Liver (tissue), 9 donors: ENCODE data around the gene LRRK1. TPM values are rescaled to one million over a fixed set of nuclear protein-coding genes. Genes with fewer than 3 reads are reported as not detected.

ENCODE experiments used
- DNase-seq: peaks from one replicate; pipeline ENCODE4 v3.0.0-alpha.2; 2017; ENCODE audit warnings: low spot score
- H3K27ac ChIP-seq, 2 donors: one replicate each; pipeline ENCODE4 v1.7.0; 2013; ENCODE audit warnings: inconsistent platforms in 2 of 2, low read length in 2 of 2, control low read depth in 1 of 2, low read depth in 1 of 2, mild to moderate bottlenecking in 1 of 2
- H3K27me3 ChIP-seq, 4 donors: one replicate each; pipeline versions ENCODE4 v1.6.1 to v1.7.0; 2013; ENCODE audit warnings: low read length in 3 of 4, inconsistent platforms in 1 of 4, mild to moderate bottlenecking in 1 of 4, moderate library complexity in 1 of 4; ENCODE audit not compliant: control insufficient read depth in 4 of 4, insufficient read depth in 4 of 4
- H3K36me3 ChIP-seq, 4 donors: one replicate each; pipeline versions ENCODE4 v1.6.1 to v1.7.0; 2013; ENCODE audit warnings: low read length in 3 of 4, mild to moderate bottlenecking in 3 of 4, low read depth in 1 of 4, moderate library complexity in 1 of 4; ENCODE audit not compliant: control insufficient read depth in 4 of 4, insufficient read depth in 3 of 4
- H3K4me1 ChIP-seq, 4 donors: one replicate each; pipeline versions ENCODE4 v1.6.1 to v1.7.0; 2013; ENCODE audit warnings: low read length in 3 of 4, mild to moderate bottlenecking in 3 of 4, moderate library complexity in 1 of 4; ENCODE audit not compliant: control insufficient read depth in 4 of 4, insufficient read depth in 4 of 4
- H3K4me3 ChIP-seq, 3 donors: one replicate each; pipeline versions ENCODE4 v1.6.1 to v1.7.0; 2013; ENCODE audit warnings: low read length in 3 of 3, control low read depth in 1 of 3, low read depth in 1 of 3, mild to moderate bottlenecking in 1 of 3
- H3K9ac ChIP-seq, 2 donors: one replicate each; pipeline ENCODE4 v1.7.0; 2013; ENCODE audit warnings: low read length in 2 of 2, mild to moderate bottlenecking in 2 of 2, moderate library complexity in 2 of 2, control low read depth in 1 of 2, low read depth in 1 of 2
- H3K9me3 ChIP-seq, 4 donors: one replicate each; pipeline versions ENCODE4 v1.6.1 to v1.7.0; 2013; ENCODE audit warnings: low read length in 3 of 4; ENCODE audit not compliant: control insufficient read depth in 4 of 4
- EGR1 ChIP-seq, 2 donors: IDR thresholded peaks; 2 replicates each; pipeline ENCODE4 v1.6.1; 2016 to 2018; ENCODE audit warnings: antibody characterized with exemption in 2 of 2, low read depth in 2 of 2
- FOXA1 ChIP-seq: IDR thresholded peaks from 2 replicates; pipeline ENCODE4 v1.6.1; 2016; ENCODE audit warnings: antibody characterized with exemption
- FOXA2 ChIP-seq: IDR thresholded peaks from 2 replicates; pipeline ENCODE4 v1.6.1; 2016; ENCODE audit warnings: antibody characterized with exemption
- GABPA ChIP-seq, 2 donors: IDR thresholded peaks in 1 of 2; conservative IDR thresholded peaks in 1 of 2; 2 replicates each; pipeline ENCODE4 v1.6.1; 2016; ENCODE audit warnings: antibody characterized with exemption in 2 of 2, mild to moderate bottlenecking in 1 of 2, moderate library complexity in 1 of 2
- HNF4A ChIP-seq, 2 donors: conservative IDR thresholded peaks; 2 replicates each; pipeline ENCODE4 v1.6.1; 2016; ENCODE audit warnings: antibody characterized with exemption in 2 of 2, mild to moderate bottlenecking in 2 of 2
- HNF4G ChIP-seq: IDR thresholded peaks from 2 replicates; pipeline ENCODE4 v1.6.1; 2016; ENCODE audit warnings: antibody characterized with exemption
- JUND ChIP-seq, 2 donors: IDR thresholded peaks; 2 replicates each; pipeline ENCODE4 v1.6.1; 2016; ENCODE audit warnings: antibody characterized with exemption in 2 of 2
- NR2F2 ChIP-seq: IDR thresholded peaks from 2 replicates; pipeline ENCODE4 v1.6.1; 2016; ENCODE audit warnings: antibody characterized with exemption
- RAD21 ChIP-seq, 2 donors: IDR thresholded peaks; 2 replicates each; pipeline ENCODE4 v1.6.1; 2016; ENCODE audit warnings: antibody characterized with exemption in 2 of 2, mild to moderate bottlenecking in 2 of 2
- RXRA ChIP-seq, 2 donors: IDR thresholded peaks; 2 replicates each; pipeline ENCODE4 v1.6.1; 2017 to 2018; ENCODE audit warnings: antibody characterized with exemption in 2 of 2, mild to moderate bottlenecking in 1 of 2
- SP1 ChIP-seq: IDR thresholded peaks from 2 replicates; pipeline ENCODE4 v1.6.1; 2018; ENCODE audit warnings: antibody characterized with exemption, mild to moderate bottlenecking
- TAF1 ChIP-seq: conservative IDR thresholded peaks from 2 replicates; pipeline ENCODE4 v1.6.1; 2016; ENCODE audit warnings: antibody characterized with exemption, mild to moderate bottlenecking
- YY1 ChIP-seq: IDR thresholded peaks from 2 replicates; pipeline ENCODE4 v1.6.1; 2016; ENCODE audit warnings: antibody characterized with exemption, mild to moderate bottlenecking
- WGBS: extraction: QIAGEN DNeasy Blood & Tissue Kit; methylation state at CpG from one replicate; pipeline ENCODE4 v1.1.7; 2013; 5-methylcytosine and 5-hydroxymethylcytosine counted together
- polyA plus RNA-seq, 2 donors: library from polyadenylated mRNA; stranded (reverse) in 1 of 2; unstranded in 1 of 2; fragments of 200-250 nt in 1 of 2; fragments of >200 nt in 1 of 2; fragmentation: Nextera tagmentation in 1 of 2; extraction: Ambion mirVana in 1 of 2; gene quantifications; one replicate each; pipeline versions ENCODE4 v1.2.1 to v1.2.3, GENCODE V29; 2013 to 2015
- total RNA-seq, 2 donors: library from RNA; depleted of rRNA; stranded (reverse); fragments of >200 nt; gene quantifications; one replicate each; pipeline ENCODE4 v1.2.3, GENCODE V29; 2014
- TF ChIP-seq, protein P1 (sequence below): IDR thresholded peaks from 2 replicates; pipeline ENCODE4 v1.6.1; 2016; ENCODE audit warnings: antibody characterized with exemption
- TF ChIP-seq, protein P2 (sequence below): IDR thresholded peaks from 2 replicates; pipeline ENCODE4 v1.6.1; 2016; ENCODE audit warnings: antibody characterized with exemption
- TF ChIP-seq, protein P3 (sequence below): IDR thresholded peaks from 2 replicates; pipeline ENCODE4 v1.6.1; 2016; ENCODE audit warnings: antibody characterized with exemption, mild to moderate bottlenecking
- TF ChIP-seq, protein P4 (sequence below): fragments of 150-350 bp; IDR thresholded peaks from 2 replicates; pipeline ENCODE4 v1.5.1; 2017; ENCODE audit warnings: improper control_type of control experiment, low read depth, low read length; ENCODE audit not compliant: missing input control
- TF ChIP-seq, protein P5 (sequence below): IDR thresholded peaks from 2 replicates; pipeline ENCODE4 v1.6.1; 2016; ENCODE audit warnings: antibody characterized with exemption
- donor health status: healthy.
- donor health status: healthy.
- donor health status: healthy.
- donor health status: healthy.
- donor health status: healthy.

Gene LRRK1
- total and polyA plus RNA-seq, 4 donors, result 1.2 to 4.4 (median 2.7) TPM

DNA sequence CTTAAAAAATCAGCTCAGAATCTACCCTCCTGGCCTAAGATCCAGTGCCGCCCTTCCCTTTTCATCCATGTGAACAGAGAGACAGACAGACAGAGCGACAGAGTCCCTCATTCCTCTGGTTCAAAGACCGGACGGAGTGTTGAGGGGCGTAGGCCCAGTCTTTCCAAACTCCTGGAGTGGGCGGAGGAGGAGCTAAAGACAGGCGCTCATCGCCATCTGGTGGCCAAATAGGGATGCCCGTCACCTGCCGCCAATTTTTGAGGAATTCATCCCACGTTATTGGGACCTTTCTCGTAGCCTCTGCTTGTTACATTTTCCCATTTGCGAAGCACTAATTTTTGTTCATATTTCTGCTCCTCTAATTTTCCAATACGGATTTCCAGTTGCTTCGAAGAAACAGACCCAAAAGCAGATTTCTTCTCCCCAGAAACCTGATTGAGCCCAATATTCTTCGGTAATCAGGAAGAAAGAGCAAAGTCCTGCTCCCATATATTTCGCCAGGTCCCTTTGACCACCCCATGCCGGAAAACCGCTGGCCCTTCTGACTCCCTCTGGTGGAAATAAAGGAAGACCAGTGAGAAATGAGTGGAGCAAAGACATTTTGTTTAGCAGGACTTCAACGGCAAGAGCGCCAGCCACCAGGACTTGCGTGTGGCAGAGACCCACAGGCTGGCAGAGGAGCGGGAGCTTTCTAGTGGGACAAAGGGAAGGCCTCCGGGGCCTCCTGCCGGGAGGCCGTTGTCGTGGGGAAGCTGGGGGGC is 88.0 kb downstream of the LRRK1 start:
- WGBS, result 22% methylated on average over 27 of the region's 27 CpGs
- Histone ChIP-seq H3K4me1 (peaks cover 0 to 17% (median 11%) of the 10 kb centered on the region in 4 donors), H3K9me3 (no peaks in the 10 kb centered on the region), H3K27ac (no peak overlapping the region), H3K27me3 (no peaks in the 10 kb centered on the region), H3K36me3 (no peaks in the 10 kb centered on the region), H3K9ac (no peak overlapping the region), H3K4me3 (no peak overlapping the region)
- DNase-seq, result peak; percentile 74
- TF ChIP-seq YY1 (no peak), SP1 (no peak), TAF1 (no peak), FOXA1 (no peak), FOXA2 (peak; percentile 10), GABPA (IDR thresholded peaks at IDR 0.05 in 1 of 2, conservative IDR thresholded peaks at IDR 0.05 in 1 of 2) (no peak), JUND (IDR thresholded peaks at IDR 0.05) (no peak), HNF4A (conservative IDR thresholded peaks at IDR 0.05) (no peak), NR2F2 (no peak), RAD21 (IDR thresholded peaks at IDR 0.05) (peak; percentile 92), RXRA (IDR thresholded peaks at IDR 0.05) (no peak), HNF4G (no peak), EGR1 (IDR thresholded peaks at IDR 0.05; ENCODE audit: low read depth in 2 of 2) (peak; percentile 71 to 79)
- TF ChIP-seq, protein P1, sequence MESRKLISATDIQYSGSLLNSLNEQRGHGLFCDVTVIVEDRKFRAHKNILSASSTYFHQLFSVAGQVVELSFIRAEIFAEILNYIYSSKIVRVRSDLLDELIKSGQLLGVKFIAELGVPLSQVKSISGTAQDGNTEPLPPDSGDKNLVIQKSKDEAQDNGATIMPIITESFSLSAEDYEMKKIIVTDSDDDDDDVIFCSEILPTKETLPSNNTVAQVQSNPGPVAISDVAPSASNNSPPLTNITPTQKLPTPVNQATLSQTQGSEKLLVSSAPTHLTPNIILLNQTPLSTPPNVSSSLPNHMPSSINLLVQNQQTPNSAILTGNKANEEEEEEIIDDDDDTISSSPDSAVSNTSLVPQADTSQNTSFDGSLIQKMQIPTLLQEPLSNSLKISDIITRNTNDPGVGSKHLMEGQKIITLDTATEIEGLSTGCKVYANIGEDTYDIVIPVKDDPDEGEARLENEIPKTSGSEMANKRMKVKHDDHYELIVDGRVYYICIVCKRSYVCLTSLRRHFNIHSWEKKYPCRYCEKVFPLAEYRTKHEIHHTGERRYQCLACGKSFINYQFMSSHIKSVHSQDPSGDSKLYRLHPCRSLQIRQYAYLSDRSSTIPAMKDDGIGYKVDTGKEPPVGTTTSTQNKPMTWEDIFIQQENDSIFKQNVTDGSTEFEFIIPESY, result no peak
- TF ChIP-seq, protein P2, sequence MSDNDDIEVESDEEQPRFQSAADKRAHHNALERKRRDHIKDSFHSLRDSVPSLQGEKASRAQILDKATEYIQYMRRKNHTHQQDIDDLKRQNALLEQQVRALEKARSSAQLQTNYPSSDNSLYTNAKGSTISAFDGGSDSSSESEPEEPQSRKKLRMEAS, result no peak
- TF ChIP-seq, protein P3, sequence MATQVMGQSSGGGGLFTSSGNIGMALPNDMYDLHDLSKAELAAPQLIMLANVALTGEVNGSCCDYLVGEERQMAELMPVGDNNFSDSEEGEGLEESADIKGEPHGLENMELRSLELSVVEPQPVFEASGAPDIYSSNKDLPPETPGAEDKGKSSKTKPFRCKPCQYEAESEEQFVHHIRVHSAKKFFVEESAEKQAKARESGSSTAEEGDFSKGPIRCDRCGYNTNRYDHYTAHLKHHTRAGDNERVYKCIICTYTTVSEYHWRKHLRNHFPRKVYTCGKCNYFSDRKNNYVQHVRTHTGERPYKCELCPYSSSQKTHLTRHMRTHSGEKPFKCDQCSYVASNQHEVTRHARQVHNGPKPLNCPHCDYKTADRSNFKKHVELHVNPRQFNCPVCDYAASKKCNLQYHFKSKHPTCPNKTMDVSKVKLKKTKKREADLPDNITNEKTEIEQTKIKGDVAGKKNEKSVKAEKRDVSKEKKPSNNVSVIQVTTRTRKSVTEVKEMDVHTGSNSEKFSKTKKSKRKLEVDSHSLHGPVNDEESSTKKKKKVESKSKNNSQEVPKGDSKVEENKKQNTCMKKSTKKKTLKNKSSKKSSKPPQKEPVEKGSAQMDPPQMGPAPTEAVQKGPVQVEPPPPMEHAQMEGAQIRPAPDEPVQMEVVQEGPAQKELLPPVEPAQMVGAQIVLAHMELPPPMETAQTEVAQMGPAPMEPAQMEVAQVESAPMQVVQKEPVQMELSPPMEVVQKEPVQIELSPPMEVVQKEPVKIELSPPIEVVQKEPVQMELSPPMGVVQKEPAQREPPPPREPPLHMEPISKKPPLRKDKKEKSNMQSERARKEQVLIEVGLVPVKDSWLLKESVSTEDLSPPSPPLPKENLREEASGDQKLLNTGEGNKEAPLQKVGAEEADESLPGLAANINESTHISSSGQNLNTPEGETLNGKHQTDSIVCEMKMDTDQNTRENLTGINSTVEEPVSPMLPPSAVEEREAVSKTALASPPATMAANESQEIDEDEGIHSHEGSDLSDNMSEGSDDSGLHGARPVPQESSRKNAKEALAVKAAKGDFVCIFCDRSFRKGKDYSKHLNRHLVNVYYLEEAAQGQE, result peak; percentile 18
- TF ChIP-seq, protein P4, sequence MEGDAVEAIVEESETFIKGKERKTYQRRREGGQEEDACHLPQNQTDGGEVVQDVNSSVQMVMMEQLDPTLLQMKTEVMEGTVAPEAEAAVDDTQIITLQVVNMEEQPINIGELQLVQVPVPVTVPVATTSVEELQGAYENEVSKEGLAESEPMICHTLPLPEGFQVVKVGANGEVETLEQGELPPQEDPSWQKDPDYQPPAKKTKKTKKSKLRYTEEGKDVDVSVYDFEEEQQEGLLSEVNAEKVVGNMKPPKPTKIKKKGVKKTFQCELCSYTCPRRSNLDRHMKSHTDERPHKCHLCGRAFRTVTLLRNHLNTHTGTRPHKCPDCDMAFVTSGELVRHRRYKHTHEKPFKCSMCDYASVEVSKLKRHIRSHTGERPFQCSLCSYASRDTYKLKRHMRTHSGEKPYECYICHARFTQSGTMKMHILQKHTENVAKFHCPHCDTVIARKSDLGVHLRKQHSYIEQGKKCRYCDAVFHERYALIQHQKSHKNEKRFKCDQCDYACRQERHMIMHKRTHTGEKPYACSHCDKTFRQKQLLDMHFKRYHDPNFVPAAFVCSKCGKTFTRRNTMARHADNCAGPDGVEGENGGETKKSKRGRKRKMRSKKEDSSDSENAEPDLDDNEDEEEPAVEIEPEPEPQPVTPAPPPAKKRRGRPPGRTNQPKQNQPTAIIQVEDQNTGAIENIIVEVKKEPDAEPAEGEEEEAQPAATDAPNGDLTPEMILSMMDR, result peak; percentile 92
- TF ChIP-seq, protein P5, sequence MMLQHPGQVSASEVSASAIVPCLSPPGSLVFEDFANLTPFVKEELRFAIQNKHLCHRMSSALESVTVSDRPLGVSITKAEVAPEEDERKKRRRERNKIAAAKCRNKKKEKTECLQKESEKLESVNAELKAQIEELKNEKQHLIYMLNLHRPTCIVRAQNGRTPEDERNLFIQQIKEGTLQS, result no peak
